HG03108 (cell line): ENCODE results near the gene RPRD2.
"Not testable (repeated sequence)": the region's sequence is repeated elsewhere in the genome, so short reads cannot be mapped to it uniquely, and the experiment has no call there.

Source experiments
- ATAC-seq: cut with Tn5 transposase; IDR thresholded peaks from one replicate; pipeline ENCODE4 v1.9.1; 2021; ENCODE audit warnings: moderate library complexity; ENCODE audit not compliant: unreplicated experiment

RPRD2 gene

DNA sequence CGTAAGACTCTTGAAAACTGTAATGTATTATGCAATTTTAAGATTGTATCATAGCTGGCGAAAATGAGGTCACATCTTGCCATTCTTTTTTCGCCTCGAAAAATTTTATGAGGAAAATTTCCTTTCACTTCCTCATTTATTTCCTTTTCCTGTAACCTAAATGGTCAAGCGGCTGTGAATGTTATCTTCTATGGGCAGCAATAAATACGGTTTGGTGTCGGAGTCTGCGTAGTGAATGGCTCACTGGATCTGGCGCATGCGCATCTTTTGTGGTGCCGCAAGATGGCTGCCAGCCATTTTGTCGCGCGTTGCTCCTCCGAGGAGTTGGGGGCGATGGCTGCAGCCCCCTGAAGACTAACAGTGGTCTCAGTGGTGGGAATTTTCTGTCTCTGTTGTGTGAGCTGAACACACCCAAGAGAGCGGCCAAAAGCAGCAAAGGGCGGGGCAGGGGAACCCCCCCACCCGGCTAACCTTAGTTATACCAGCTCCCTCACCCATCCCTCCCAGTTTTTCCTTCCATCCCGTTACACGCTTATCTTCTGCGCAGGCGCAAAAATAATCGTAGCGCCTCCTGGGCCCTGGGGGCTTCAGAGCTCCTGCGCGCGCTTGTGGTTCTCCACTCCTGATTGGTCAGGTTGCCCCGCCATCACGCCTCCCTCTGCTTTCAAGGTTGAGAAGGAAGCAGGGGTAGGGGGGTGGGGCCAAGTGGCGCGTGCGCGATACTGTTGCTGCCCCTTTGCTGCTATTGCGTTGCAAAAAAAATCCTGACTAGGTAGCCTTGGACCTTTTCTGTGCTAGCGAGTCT is at the start of gene RPRD2:
Gene RPRD2 (plus strand): TSS at position 722 of the 805 bp plus-strand sequence. CDS start 568 bp downstream, outside the sequence.
- ATAC-seq: peak; percentile 75

DNA sequence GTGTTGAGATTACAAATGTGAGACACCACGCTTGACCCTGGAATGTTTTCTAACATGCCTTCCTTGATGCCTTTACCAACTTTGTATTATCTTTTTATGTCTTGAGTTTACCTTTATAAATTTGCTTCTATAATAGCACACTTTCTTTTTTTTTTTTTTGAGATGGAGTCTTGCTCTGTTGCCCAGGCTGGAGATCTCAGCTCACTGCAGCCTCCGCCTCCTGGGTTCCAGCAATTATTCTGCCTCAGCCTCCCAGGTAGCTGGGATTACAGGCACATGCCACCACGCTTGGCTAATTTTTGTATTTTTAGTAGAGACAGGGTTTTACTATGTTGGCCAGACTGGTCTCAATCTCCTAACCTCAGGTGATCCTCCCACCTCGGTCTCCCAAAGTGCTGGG is 49.3 kb upstream of the RPRD2 start:
- ATAC-seq: not testable (repeated sequence)

DNA sequence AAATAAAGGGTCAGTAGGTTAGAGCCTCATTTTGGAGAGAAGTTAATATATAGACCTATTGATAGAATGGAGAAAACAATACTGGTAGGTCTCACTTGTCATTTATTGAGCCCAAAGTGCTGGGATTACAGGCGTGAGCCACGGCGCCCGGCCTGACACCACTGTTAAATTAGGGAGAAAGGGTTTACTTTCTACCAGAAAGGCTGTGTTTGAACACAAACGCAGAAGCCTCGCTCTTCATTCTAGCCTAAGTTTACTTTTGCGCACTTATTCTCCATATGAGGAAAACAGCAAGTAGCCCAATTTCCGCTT is 43.3 kb upstream of the RPRD2 start:
- no peak for ATAC-seq

GRCh38 chr1:150321826-150322166 is 42.2 kb upstream of the RPRD2 start:
- no peak for ATAC-seq

DNA sequence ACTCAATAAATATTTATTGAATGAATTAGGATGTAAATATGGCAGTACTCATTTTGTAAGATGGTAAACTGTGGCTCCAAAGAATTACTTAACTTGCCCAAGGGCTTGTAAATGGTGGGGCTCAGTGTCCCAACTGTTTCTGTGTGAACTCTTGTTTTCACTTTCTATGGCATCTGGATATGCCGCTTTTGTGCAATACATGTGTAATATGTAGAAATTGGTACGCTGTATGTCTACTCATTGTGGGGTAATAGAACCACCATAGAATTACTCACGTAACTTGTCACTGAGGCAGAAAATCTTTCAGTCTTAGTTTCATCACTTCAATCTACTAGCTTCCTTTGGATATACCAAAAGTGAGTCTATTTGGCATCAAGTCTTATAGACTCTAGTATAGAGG is 41.6 kb upstream of the RPRD2 start:
- no peak for ATAC-seq

- ATAC-seq: no peak
Measured at GRCh38 chr1:150332651-150333290, 31.2 kb upstream of the RPRD2 start.

- ATAC-seq: no peak
Measured at GRCh38 chr1:150346316-150346715, 17.6 kb upstream of the RPRD2 start.

DNA sequence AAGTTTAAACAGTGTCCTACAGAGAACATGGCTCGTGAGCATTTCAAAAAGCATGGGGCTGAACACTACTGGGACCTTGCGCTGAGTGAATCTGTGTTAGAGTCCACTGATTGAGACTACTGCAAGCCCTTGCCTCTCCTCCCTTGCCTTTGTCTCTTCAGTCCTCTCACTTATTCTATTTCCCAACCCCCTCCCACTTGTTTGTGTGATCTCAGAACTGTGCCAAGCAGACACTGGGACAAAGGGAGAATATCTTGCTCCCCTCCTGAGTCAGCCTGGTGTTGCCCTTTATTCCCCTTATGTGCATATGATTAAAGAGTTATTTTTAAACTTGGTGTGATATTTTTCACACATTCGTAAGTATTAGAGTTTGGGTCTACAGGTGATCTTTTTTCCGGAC is 11.1 kb upstream of the RPRD2 start:
- no peak for ATAC-seq

- no peak for ATAC-seq
Measured at GRCh38 chr1:150362721-150363425, 1.1 kb upstream of the RPRD2 start.

GRCh38 chr1:150364231-150365003 is 470 bp downstream of the RPRD2 start:
- ATAC-seq: no peak

- ATAC-seq: no peak
Measured at GRCh38 chr1:150365941-150366340, 2.0 kb downstream of the RPRD2 start.

- ATAC-seq: no peak
Measured at GRCh38 chr1:150366416-150367296, 2.7 kb downstream of the RPRD2 start.

DNA sequence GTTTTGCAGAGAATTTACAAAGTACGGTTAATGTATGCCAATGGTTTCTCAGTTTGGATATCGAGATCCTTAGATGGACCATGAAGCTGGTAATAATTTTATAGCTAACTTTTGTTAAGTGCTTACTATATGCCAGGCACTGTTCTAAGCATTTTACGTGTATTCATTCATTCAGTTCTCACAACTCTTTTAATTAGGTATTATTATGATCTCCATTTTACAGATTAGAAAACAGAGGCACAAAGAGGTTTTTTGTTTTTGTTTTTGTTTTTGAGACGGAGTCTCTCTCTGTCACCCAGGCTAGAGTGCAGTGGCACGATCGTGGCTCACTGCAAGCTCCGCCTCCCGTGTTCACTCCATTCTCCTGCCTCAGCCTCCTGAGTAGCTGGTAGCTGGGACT is 7.2 kb downstream of the RPRD2 start:
- no peak for ATAC-seq

DNA sequence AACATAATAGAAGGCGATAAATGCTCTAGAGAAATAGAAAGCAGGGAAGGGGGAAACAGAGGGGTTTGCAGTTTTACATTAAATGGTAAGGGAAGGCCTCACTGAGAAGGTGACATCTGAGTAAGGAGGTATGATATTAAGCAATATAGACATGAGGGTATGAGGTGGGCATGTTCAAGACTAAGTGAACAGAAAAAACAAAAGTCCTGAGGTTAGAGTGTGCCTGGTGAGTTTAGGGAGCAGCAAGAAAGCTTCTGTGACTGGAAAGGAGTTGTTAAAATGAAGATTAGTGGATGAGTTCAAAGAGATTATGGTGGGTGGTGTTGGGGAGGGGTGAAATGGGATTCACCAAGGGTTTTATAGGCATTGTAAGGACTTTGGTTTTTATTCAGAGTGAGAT is 8.6 kb downstream of the RPRD2 start:
- no peak for ATAC-seq

DNA sequence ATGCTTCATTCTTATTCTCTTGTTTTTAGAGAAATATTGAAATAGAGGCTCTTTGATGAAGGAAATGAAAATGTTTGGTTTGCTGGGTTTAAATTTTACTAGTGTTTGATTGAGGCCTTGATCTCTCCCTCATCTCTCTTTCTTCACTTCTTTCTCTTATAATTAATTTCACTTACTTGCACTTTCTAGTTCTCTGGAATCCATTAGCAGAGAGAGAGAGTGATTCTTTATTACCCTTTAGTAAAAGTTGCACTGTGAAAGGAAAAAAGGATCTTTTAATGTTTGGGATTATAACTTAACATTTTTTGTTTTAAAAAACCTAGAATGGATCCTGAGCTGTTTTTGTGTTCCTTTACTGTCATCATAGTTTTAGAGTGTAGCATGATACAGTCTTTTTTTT is 12.2 kb downstream of the RPRD2 start:
- no peak for ATAC-seq

- ATAC-seq: no peak
Measured at GRCh38 chr1:150383631-150384324, 19.8 kb downstream of the RPRD2 start.

DNA sequence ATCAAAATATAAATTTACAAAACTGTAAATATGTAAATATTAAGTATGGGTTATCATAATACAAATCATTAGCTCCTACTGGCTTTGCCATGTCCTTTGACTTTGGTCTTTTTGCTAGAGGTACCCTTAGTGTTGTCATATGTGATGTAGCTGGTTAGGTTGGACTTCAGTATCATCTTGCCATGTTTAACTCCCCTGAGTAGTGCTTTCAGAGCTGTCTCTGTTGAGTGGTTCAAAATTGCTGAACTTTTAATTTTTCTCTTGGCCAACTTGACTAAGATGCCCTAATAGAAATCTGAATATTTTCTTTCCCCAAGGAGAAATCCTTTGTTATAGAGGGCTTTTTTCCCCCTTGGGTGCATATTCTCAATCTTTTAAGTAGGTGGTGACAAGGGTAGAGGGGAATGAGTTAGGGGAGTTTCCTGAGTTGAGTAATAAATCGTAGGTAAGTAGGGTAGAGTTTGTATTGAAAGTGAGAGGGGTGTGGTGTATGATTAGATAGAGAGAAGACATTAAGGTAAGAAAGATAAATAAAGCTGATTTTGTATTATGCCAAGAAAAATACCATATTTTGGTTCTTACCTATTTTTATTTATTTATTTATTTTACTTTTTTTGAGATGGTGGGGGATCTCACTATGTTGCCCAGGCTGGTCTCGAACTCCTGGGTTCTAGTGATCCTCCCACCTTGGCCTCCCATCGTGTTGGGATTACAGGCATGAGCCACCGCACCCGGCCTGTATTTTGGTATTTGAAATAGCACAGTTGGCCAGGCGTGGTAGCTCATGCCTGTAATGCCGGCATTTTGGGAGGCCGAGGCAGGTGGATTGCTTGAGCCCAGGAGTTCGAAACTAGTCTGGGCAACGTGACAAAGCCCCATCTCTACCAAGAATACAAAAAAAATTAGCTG is 21.8 kb downstream of the RPRD2 start:
- no peak for ATAC-seq

GRCh38 chr1:150386592-150386991 is 22.6 kb downstream of the RPRD2 start:
- no peak for ATAC-seq

- no peak for ATAC-seq
Measured at GRCh38 chr1:150387200-150387599, 23.3 kb downstream of the RPRD2 start.
